Transverse colon (tissue), 4 donors: ENCODE data around the gene TSPAN5. TPM values are rescaled to one million over a fixed set of nuclear protein-coding genes. Genes with fewer than 3 reads are reported as not detected.
"Not testable (repeated sequence)": the region's sequence is repeated elsewhere in the genome, so short reads cannot be mapped to it uniquely, and the experiment has no call there.

ENCODE experiments used
- DNase-seq: peaks from one replicate; pipeline ENCODE4 v3.0.0-alpha.2; 2019
- H3K27ac ChIP-seq, 4 donors: fragments of 200-600 bp; sonication (generic); 2 replicates each; pipeline ENCODE4 v1.5.1; 2016 to 2018; ENCODE audit warnings: inconsistent platforms in 4 of 4
- H3K27me3 ChIP-seq: fragments of 200-600 bp; sonication (generic); 2 replicates; pipeline ENCODE4 v1.5.1; 2017; ENCODE audit warnings: inconsistent platforms
- H3K36me3 ChIP-seq, 4 donors: fragments of 200-600 bp; sonication (generic); 2 replicates each; pipeline ENCODE4 v1.5.1; 2017 to 2019; ENCODE audit warnings: inconsistent platforms in 4 of 4
- H3K4me1 ChIP-seq, 4 donors: fragments of 200-600 bp; sonication (generic); 2 replicates each; pipeline ENCODE4 v1.5.1; 2017 to 2020; ENCODE audit warnings: inconsistent platforms in 4 of 4
- H3K4me3 ChIP-seq, 4 donors: fragments of 200-600 bp; sonication (generic); 1 replicate in 1 of 4; 2 replicates in 3 of 4; pipeline versions ENCODE4 v1.5.1 to v1.6.1; 2017 to 2019; ENCODE audit warnings: inconsistent platforms in 4 of 4
- H3K9me3 ChIP-seq, 2 donors: fragments of 200-600 bp; sonication (generic); 2 replicates each; pipeline ENCODE4 v1.5.1; 2017 to 2019; ENCODE audit warnings: inconsistent platforms in 2 of 2
- CTCF ChIP-seq, 5 experiments: fragments of 200-600 bp in 3 of 5; fragments of 450-650 bp in 2 of 5; sonication (generic) in 3 of 5; IDR thresholded peaks; 1 replicate in 2 of 5; 2 replicates in 3 of 5; pipeline ENCODE4 v1.5.1; 2016 to 2017; ENCODE audit warnings: antibody characterized with exemption in 5 of 5, inconsistent platforms in 3 of 5, mild to moderate bottlenecking in 2 of 5, moderate library complexity in 1 of 5
- EP300 ChIP-seq: sonication (generic); formaldehyde crosslinking; IDR thresholded peaks from one replicate; pipeline ENCODE4 v1.6.1; 2017; ENCODE audit warnings: antibody characterized with exemption, low read depth
- POLR2A ChIP-seq: fragments of 450-650 bp; IDR thresholded peaks from one replicate; pipeline ENCODE4 v1.6.1; 2016; ENCODE audit warnings: antibody characterized with exemption, mild to moderate bottlenecking, moderate library complexity
- POLR2AphosphoS5 ChIP-seq, 3 donors: sonication (generic); formaldehyde crosslinking; IDR thresholded peaks; one replicate each; pipeline ENCODE4 v1.6.1; 2016; ENCODE audit warnings: antibody characterized with exemption in 3 of 3
- WGBS, 2 donors: methylation state at CpG; one replicate each; pipeline ENCODE4 v1.1.5; 2018; ENCODE audit warnings: low coverage in 1 of 2; 5-methylcytosine and 5-hydroxymethylcytosine counted together
- in situ Hi-C, 4 donors: fragments of 200-750 bp; cut with MboI; loops; one replicate each; pipeline versions ENCODE4 v1.15.0 to v1.15.1; 2017; ENCODE audit warnings: low sequenced_read_pairs in 3 of 4, low pct_ligation_motif_present in 1 of 4, low pct_unique_long_range_greater_than_20kb in 1 of 4
- intact Hi-C: fragments of 100-400 bp; cut with DNase I; formaldehyde crosslinking; loops from one replicate; pipeline ENCODE4 v1.15.1; 2023; ENCODE audit warnings: low total_unique reads
- total RNA-seq, 4 donors: library from RNA; depleted of rRNA; stranded (reverse); fragments of >200 nt; gene quantifications; one replicate each; pipeline ENCODE4 v1.1.0, GENCODE V29; 2016

TSPAN5 gene
- total RNA-seq, 4 donors from 2014 or later: 1.1 to 9.6 (median 4.4) TPM

DNA sequence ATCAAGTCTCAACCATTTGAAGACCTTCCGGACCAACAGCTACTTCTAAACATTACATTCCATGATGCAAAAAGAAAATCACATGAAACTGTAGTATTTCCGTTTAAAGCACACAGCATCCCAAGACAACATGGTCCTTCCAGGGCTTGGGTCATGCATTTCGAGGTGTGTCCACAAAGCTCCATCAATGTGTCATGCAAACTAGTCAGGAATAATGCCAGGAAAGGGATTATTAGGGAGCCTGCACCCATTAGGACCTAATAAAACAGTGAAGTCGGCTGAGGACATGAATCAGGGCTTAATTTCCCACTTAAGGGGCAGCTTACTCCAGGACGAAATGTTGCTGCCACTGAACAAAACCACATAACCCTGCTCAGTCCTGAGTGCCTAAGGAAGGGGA, 177.9 kb downstream of the TSPAN5 start:
- Histone ChIP-seq H3K4me1 (no peaks in the 10 kb centered on the region), H3K9me3 (no peaks in the 10 kb centered on the region), H3K4me3 (no peak overlapping the region), H3K36me3 (no peaks in the 10 kb centered on the region), H3K27me3 (no peaks in the 10 kb centered on the region), H3K27ac (no peak overlapping the region)
- in situ Hi-C loops (no loop called here), intact Hi-C loops (loop anchor here (10.0 kb wide), 1 partner anchor 174 kb away; the partner anchor contains the start of gene TSPAN5)
- 83 to 87% methylated on average over 3 to 5 of the region's 5 CpGs for WGBS, 2 donors
- no peak for TF ChIP-seq CTCF (IDR thresholded peaks at IDR 0.05)
- no peak for TF ChIP-seq POLR2AphosphoS5 (IDR thresholded peaks at IDR 0.05)
- TF ChIP-seq POLR2A: no peak
- no peak for TF ChIP-seq EP300
- no peak for DNase-seq

DNA sequence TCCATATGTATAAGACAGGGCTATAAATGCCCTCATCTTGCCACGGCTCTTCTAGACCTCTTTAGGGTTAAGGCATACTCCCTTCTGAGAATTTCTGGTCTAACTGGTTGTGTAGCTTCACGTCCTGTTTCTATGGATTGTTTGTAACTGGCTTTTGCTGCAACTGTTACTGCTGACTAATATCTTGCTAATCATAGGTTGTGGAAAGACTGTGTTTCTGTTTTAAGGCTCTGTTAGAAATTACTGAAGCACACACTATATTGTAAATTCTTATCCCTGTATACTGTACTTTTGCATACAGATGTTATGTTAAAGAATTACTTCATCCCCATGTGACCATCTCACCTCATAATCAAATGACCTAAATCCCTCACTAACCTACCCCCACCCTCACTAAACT, 178.8 kb downstream of the TSPAN5 start:
- H3K9me3 ChIP-seq, H3K36me3 ChIP-seq, H3K27me3 ChIP-seq, H3K27ac ChIP-seq, H3K4me1 ChIP-seq, DNase-seq, intact Hi-C loops, in situ Hi-C loops, H3K4me3 ChIP-seq: not testable (repeated sequence)
- 14 to 29% methylated on average over 1 to 2 of the region's 2 CpGs for WGBS, 2 donors

GRCh38 chr4:98476891-98477290, 181.5 kb downstream of the TSPAN5 start:
- no peak for TF ChIP-seq EP300
- no peak for TF ChIP-seq CTCF (IDR thresholded peaks at IDR 0.05)
- TF ChIP-seq POLR2A: no peak
- TF ChIP-seq POLR2AphosphoS5 (IDR thresholded peaks at IDR 0.05): no peak
- H3K36me3 ChIP-seq: no peaks in the 10 kb centered on the region
- no peak overlapping the region for H3K4me3 ChIP-seq
- in situ Hi-C loops (no loop called here), intact Hi-C loops (no loop called here)
- H3K27ac ChIP-seq: no peak overlapping the region
- no peaks in the 10 kb centered on the region for H3K4me1 ChIP-seq
- no peak for DNase-seq
- WGBS, 2 donors: 85 to 93% methylated on average over 5 to 9 of the region's 9 CpGs
- H3K9me3 ChIP-seq: no peaks in the 10 kb centered on the region
- no peaks in the 10 kb centered on the region for H3K27me3 ChIP-seq

- no peak overlapping the region for H3K27ac ChIP-seq
- intact Hi-C loops: no loop called here
- TF ChIP-seq POLR2A (no peak), EP300 (no peak), CTCF (IDR thresholded peaks at IDR 0.05) (no peak), POLR2AphosphoS5 (IDR thresholded peaks at IDR 0.05) (no peak)
- no peaks in the 10 kb centered on the region for H3K27me3 ChIP-seq
- no peaks in the 10 kb centered on the region for H3K4me1 ChIP-seq
- H3K36me3 ChIP-seq: no peaks in the 10 kb centered on the region
- DNase-seq: no peak
- in situ Hi-C loops: loop anchor here in 2 of 4 donors (25.0 kb wide), 3 partner anchors 463 to 588 kb away; partner anchors contain the start of gene EIF4E (in 1 of the 2)
- no peaks in the 10 kb centered on the region for H3K9me3 ChIP-seq
- H3K4me3 ChIP-seq: no peak overlapping the region
- 74 to 89% methylated on average over 3 of the region's 3 CpGs for WGBS, 2 donors
Observed at GRCh38 chr4:98474408-98474844, 184.0 kb downstream of the TSPAN5 start.

- Histone ChIP-seq H3K27ac (no peak overlapping the region), H3K4me1 (peaks cover 0 to 1% (median under 1%) of the 10 kb centered on the region in 4 donors), H3K4me3 (no peak overlapping the region), H3K27me3 (no peaks in the 10 kb centered on the region), H3K9me3 (no peaks in the 10 kb centered on the region), H3K36me3 (no peaks in the 10 kb centered on the region)
- no peak for DNase-seq
- intact Hi-C loops (no loop called here), in situ Hi-C loops (loop anchor here in 2 of 4 donors (25.0 kb wide), 3 partner anchors 464 to 589 kb away; partner anchors contain the start of gene EIF4E (in 1 of the 2))
- whole genome bisulfite sequencing, 2 donors: 81 to 87% methylated on average over 5 of the region's 5 CpGs
- TF ChIP-seq POLR2AphosphoS5 (IDR thresholded peaks at IDR 0.05) (no peak), CTCF (IDR thresholded peaks at IDR 0.05) (no peak), POLR2A (no peak), EP300 (no peak)
Observed at GRCh38 chr4:98473046-98473445, 185.4 kb downstream of the TSPAN5 start.
